Measurements from ENCODE around the gene AP1G2. TPM values are rescaled to one million over a fixed set of nuclear protein-coding genes. Genes with fewer than 3 reads are reported as not detected.

Gene AP1G2
- total RNA-seq, 1 experiment from 2014 or later = 155 TPM

DNA sequence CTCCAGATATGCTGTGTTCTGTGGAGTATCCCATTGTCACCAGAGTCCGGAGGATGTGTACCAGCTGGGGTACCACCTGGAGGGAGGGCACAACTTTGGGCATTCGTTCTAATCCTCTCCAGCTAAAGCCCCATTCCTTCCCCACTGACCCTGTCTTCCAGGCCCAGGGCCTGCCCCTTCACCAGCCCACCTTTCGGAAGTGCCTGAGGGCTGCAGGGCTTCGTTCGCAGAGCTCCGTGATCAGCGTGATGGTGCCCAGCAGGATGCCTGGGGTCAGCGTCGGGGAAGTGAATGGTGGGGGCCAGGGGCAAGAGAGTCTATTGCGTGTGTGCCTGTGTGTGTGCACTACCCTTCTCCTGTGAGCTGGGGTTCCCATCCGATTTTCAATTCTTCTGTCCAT is 2.0 kb downstream of the AP1G2 start:
- H3K4me3 ChIP-seq (replicated peaks in 1 of 2; ENCODE audit: low read depth in 1 of 2, low read length in 2 of 2) = no peak overlapping the region
- BruUV-seq (replicated peaks) = no TSS peak
- DNase-seq (ENCODE audit: low read depth, low spot score) = no peak
- POLR2A ChIA-PET = no interaction called here
- RAD21 ChIA-PET (ENCODE audit: low non-redundant PET in 1 of 2, low total read pairs in 2 of 2, uncharacterized antibody in 2 of 2, unreplicated experiment in 2 of 2) = no interaction called here
- no peaks in the 10 kb centered on the region for H3K9me2 ChIP-seq (ENCODE audit: insufficient read depth)
- H4K20me1 ChIP-seq (ENCODE audit: insufficient read depth) = no peaks in the 10 kb centered on the region
- ATAC-seq = no peak
- no peak overlapping the region for H2AFZ ChIP-seq (ENCODE audit: low read depth, low read length, poor library complexity, severe bottlenecking)
- no peak for TF ChIP-seq EGR1 (IDR thresholded peaks at IDR 0.05; ENCODE audit: low read depth)
- TF ChIP-seq EZH2phosphoT487 (IDR thresholded peaks at IDR 0.05; ENCODE audit: borderline replicate concordance) = no peak
- no peak for TF ChIP-seq TCF7L2 (IDR thresholded peaks at IDR 0.05; ENCODE audit: borderline replicate concordance, extremely low read depth, insufficient read depth, insufficient read length)
- no peak for TF ChIP-seq CEBPB (IDR thresholded peaks at IDR 0.05; ENCODE audit: low read depth)
- H3K36me3 ChIP-seq (ENCODE audit: control insufficient read depth in 1 of 2, insufficient read depth in 2 of 2, low read length in 2 of 2) = peaks cover 13 to 14% of the 10 kb centered on the region in 2 experiments
- peaks cover 10% of the 10 kb centered on the region; the same call in 1 of the 2 replicates for H3K79me2 ChIP-seq (ENCODE audit: insufficient read depth, low read length)
- H3K4me1 ChIP-seq (ENCODE audit: control insufficient read depth in 1 of 2, insufficient read depth in 2 of 2, low read length in 2 of 2) = peaks cover 26 to 34% of the 10 kb centered on the region in 2 experiments
- no peak overlapping the region for H3K27ac ChIP-seq (ENCODE audit: low read depth, low read length)
- H3K9ac ChIP-seq (ENCODE audit: low read length) = no peak overlapping the region
- intact Hi-C loops (cut with micrococcal nuclease) = no loop called here
- CTCF ChIA-PET = no interaction called here
- H3K9me3 ChIP-seq (ENCODE audit: control insufficient read depth in 1 of 2, insufficient read depth in 1 of 2, low read depth in 1 of 2, low read length in 2 of 2) = no peaks in the 10 kb centered on the region
- H3K4me2 ChIP-seq (ENCODE audit: low read length) = no peak overlapping the region
- no peaks in the 10 kb centered on the region for H3K27me3 ChIP-seq (ENCODE audit: insufficient read depth, low read length)

DNA sequence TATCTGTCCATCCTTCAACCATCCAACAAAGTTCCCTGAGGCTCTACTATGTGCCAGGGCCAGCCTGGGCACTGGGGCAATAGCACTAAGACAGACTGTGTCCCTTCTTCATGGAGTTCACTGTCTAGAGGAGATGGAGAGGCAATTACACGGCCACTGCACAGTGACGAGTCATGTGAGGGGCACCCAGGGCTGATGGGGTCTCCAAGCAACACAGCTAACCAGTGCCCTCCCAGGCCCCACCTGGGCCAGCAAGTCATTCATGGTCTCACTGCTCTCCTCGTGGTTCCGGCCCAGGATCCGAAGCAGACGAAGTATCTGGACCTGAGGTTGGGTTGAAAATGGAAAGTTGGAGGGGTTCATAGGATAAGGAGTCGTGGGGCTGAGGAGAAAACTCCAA is 2.7 kb downstream of the AP1G2 start:
- POLR2A ChIA-PET = no interaction called here
- Histone ChIP-seq H3K27me3 (ENCODE audit: insufficient read depth, low read length) (no peaks in the 10 kb centered on the region), H2AFZ (ENCODE audit: low read depth, low read length, poor library complexity, severe bottlenecking) (no peak overlapping the region), H3K9ac (ENCODE audit: low read length) (no peak overlapping the region), H3K79me2 (ENCODE audit: insufficient read depth, low read length) (peaks cover 10% of the 10 kb centered on the region; the same call in 1 of the 2 replicates), H3K9me3 (ENCODE audit: control insufficient read depth in 1 of 2, insufficient read depth in 1 of 2, low read depth in 1 of 2, low read length in 2 of 2) (no peaks in the 10 kb centered on the region), H3K4me2 (ENCODE audit: low read length) (no peak overlapping the region), H3K4me1 (ENCODE audit: control insufficient read depth in 1 of 2, insufficient read depth in 2 of 2, low read length in 2 of 2) (peaks cover 24 to 33% of the 10 kb centered on the region in 2 experiments), H3K9me2 (ENCODE audit: insufficient read depth) (no peaks in the 10 kb centered on the region), H3K4me3 (replicated peaks in 1 of 2; ENCODE audit: low read depth in 1 of 2, low read length in 2 of 2) (no peak overlapping the region), H4K20me1 (ENCODE audit: insufficient read depth) (no peaks in the 10 kb centered on the region), H3K27ac (ENCODE audit: low read depth, low read length) (no peak overlapping the region), H3K36me3 (ENCODE audit: control insufficient read depth in 1 of 2, insufficient read depth in 2 of 2, low read length in 2 of 2) (peaks cover 17 to 20% of the 10 kb centered on the region in 2 experiments)
- intact Hi-C loops (cut with micrococcal nuclease) = no loop called here
- RAD21 ChIA-PET (ENCODE audit: low non-redundant PET in 1 of 2, low total read pairs in 2 of 2, uncharacterized antibody in 2 of 2, unreplicated experiment in 2 of 2) = no interaction called here
- ATAC-seq = no peak
- CTCF ChIA-PET = no interaction called here
- no peak for TF ChIP-seq SIN3A (IDR thresholded peaks at IDR 0.05; ENCODE audit: low read depth)
- no peak for TF ChIP-seq EZH2 (IDR thresholded peaks at IDR 0.05)
- no peak for TF ChIP-seq CBX3 (IDR thresholded peaks at IDR 0.05; ENCODE audit: low read depth)
- TF ChIP-seq ZFX (IDR thresholded peaks at IDR 0.05) = no peak
- TF ChIP-seq, protein P1, sequence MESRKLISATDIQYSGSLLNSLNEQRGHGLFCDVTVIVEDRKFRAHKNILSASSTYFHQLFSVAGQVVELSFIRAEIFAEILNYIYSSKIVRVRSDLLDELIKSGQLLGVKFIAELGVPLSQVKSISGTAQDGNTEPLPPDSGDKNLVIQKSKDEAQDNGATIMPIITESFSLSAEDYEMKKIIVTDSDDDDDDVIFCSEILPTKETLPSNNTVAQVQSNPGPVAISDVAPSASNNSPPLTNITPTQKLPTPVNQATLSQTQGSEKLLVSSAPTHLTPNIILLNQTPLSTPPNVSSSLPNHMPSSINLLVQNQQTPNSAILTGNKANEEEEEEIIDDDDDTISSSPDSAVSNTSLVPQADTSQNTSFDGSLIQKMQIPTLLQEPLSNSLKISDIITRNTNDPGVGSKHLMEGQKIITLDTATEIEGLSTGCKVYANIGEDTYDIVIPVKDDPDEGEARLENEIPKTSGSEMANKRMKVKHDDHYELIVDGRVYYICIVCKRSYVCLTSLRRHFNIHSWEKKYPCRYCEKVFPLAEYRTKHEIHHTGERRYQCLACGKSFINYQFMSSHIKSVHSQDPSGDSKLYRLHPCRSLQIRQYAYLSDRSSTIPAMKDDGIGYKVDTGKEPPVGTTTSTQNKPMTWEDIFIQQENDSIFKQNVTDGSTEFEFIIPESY (IDR thresholded peaks at IDR 0.05; ENCODE audit: extremely low read depth, insufficient replicate concordance, low read length) = no peak
- TF ChIP-seq POLR2AphosphoS5 (IDR thresholded peaks at IDR 0.05; ENCODE audit: low read depth, low read length) = no peak
- TF ChIP-seq JUND (IDR thresholded peaks at IDR 0.05) = no peak
- TF ChIP-seq, protein P2, sequence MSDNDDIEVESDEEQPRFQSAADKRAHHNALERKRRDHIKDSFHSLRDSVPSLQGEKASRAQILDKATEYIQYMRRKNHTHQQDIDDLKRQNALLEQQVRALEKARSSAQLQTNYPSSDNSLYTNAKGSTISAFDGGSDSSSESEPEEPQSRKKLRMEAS (IDR thresholded peaks at IDR 0.05) = no peak
- no peak for TF ChIP-seq EZH2phosphoT487 (IDR thresholded peaks at IDR 0.05; ENCODE audit: borderline replicate concordance)
- TF ChIP-seq, protein P3, sequence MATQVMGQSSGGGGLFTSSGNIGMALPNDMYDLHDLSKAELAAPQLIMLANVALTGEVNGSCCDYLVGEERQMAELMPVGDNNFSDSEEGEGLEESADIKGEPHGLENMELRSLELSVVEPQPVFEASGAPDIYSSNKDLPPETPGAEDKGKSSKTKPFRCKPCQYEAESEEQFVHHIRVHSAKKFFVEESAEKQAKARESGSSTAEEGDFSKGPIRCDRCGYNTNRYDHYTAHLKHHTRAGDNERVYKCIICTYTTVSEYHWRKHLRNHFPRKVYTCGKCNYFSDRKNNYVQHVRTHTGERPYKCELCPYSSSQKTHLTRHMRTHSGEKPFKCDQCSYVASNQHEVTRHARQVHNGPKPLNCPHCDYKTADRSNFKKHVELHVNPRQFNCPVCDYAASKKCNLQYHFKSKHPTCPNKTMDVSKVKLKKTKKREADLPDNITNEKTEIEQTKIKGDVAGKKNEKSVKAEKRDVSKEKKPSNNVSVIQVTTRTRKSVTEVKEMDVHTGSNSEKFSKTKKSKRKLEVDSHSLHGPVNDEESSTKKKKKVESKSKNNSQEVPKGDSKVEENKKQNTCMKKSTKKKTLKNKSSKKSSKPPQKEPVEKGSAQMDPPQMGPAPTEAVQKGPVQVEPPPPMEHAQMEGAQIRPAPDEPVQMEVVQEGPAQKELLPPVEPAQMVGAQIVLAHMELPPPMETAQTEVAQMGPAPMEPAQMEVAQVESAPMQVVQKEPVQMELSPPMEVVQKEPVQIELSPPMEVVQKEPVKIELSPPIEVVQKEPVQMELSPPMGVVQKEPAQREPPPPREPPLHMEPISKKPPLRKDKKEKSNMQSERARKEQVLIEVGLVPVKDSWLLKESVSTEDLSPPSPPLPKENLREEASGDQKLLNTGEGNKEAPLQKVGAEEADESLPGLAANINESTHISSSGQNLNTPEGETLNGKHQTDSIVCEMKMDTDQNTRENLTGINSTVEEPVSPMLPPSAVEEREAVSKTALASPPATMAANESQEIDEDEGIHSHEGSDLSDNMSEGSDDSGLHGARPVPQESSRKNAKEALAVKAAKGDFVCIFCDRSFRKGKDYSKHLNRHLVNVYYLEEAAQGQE (IDR thresholded peaks at IDR 0.05; ENCODE audit: low read depth) = no peak
- no peak for TF ChIP-seq SRF (IDR thresholded peaks at IDR 0.05; ENCODE audit: low read depth)
- TF ChIP-seq EGR1 (IDR thresholded peaks at IDR 0.05; ENCODE audit: low read depth) = no peak
- TF ChIP-seq TCF7L2 (IDR thresholded peaks at IDR 0.05; ENCODE audit: borderline replicate concordance, extremely low read depth, insufficient read depth, insufficient read length) = no peak
- TF ChIP-seq, protein P4, sequence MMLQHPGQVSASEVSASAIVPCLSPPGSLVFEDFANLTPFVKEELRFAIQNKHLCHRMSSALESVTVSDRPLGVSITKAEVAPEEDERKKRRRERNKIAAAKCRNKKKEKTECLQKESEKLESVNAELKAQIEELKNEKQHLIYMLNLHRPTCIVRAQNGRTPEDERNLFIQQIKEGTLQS (IDR thresholded peaks at IDR 0.05) = no peak
- no peak for TF ChIP-seq POLR2A (IDR thresholded peaks at IDR 0.05; ENCODE audit: borderline replicate concordance, extremely low read depth, insufficient read depth, insufficient read length)
- TF ChIP-seq SP1 (IDR thresholded peaks at IDR 0.05; ENCODE audit: low read depth) = no peak
- DNase-seq (ENCODE audit: low read depth, low spot score) = no peak
- no TSS peak for BruUV-seq (replicated peaks)
